ENCODE measurements around the gene RNF130.

RNF130 gene

DNA sequence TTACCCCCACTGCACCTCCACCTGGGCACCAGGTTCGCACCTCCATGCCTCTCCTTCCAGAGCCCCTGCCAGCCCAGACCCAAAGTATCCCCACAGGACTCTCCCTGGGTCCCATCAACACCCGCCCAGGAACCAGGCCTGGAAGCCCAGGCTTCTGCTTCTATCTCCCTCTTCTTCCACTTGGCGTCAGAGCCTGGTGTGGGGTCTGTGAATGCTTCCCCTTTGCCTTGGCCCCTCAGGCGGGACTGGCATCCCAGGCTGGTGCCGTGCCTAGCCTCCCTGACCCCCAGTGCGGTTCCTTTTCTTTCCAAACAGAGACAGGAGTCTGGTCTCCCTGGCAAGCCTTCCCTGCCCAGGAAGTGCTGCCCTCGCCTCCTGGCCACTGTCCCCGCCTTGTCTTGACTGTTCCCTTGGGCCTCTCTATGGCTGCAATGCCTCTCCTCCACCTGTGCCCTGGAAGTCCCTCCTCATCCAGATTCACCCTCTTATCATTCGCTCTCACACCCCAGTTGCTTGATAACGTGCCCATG is 156.1 kb downstream of the RNF130 start:
- no peak for DNase-seq (ENCODE audit: low read depth)

- no peak for DNase-seq (ENCODE audit: low read depth)
Measured at GRCh38 chr5:179914032-179914755, 157.4 kb downstream of the RNF130 start.

GRCh38 chr5:179913461-179913860 is 158.1 kb downstream of the RNF130 start:
- no peak for DNase-seq (ENCODE audit: low read depth)

DNA sequence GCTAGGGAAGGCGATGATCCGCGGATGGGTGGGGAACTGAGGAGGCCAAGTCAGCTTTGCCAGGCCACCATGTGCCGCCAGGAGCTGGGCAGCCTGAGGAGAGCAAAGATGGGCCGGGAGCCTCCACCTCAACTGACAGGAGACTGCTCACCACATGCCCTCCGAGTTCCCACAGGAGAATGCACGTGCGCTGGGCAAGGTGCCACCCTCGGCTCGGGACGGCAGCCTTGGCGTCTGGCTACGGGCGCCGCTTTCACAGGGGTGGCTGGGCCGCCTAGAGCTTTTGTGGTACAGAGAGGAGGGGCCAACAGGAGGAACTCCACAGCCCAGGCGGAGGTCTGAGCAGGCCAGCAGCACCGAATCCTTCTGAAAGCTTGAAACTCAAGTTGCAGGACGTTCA is 158.6 kb downstream of the RNF130 start:
- DNase-seq (ENCODE audit: low read depth), result no peak

DNA sequence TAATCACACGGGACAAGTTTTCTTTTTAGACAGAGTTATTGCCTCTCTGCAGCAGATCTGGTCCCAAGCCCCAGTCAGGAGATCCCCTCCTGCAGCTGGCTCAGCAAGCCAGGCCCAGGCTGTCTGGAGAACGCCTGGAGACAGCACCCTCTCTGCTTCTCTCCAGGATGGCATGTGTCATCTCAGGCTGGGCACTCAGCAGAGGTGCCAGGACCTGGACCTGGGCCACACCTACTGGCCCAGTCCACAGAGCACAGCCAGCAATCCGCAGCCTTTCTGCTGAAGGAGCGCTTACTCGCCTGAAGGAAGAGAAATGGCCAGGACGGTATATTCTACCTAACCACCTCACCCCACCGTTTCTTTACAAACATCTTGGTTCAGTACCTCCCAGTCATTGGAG is 159.2 kb downstream of the RNF130 start:
- DNase-seq (ENCODE audit: low read depth), result no peak

DNA sequence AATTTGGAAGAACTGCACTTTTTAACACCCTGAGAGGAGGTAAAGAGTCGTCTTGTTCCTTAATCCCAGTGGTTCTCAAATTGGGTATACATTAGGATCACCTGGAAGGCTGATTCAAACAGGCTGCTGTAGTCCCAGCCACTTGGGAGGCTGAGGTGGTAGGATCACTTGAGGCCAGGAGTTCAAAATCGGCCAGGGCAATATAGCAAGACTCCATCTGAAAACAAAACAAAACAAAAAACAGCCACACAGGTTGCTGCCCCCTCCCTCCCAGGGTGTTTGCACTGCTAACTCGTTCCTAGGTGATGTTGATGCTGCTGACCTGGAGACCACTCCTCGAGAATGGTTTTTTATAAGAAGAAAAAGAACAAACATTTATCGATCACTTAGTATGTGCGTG is 162.3 kb downstream of the RNF130 start:
- DNase-seq (ENCODE audit: low read depth), result no peak

DNA sequence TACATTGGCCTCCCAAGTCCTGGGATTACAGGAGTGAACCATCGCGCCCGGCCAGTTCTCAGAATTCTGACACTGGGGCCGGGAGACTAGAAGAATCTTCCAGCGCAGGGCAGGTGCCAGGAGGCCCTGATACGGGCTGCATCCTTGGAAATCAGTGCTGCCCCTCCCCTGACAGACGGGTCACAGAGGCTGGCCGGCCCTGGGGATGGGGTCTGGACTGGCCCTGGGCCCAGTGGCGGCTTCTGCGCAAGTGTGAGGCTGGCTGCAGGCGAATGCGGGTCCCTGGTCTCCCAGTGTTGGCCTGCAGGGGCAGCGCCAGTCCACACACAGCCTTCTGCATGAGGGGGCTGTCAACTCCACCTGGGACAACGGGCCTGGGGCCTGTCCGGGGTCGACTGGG is 163.0 kb downstream of the RNF130 start:
- DNase-seq (ENCODE audit: low read depth), result no peak

DNA sequence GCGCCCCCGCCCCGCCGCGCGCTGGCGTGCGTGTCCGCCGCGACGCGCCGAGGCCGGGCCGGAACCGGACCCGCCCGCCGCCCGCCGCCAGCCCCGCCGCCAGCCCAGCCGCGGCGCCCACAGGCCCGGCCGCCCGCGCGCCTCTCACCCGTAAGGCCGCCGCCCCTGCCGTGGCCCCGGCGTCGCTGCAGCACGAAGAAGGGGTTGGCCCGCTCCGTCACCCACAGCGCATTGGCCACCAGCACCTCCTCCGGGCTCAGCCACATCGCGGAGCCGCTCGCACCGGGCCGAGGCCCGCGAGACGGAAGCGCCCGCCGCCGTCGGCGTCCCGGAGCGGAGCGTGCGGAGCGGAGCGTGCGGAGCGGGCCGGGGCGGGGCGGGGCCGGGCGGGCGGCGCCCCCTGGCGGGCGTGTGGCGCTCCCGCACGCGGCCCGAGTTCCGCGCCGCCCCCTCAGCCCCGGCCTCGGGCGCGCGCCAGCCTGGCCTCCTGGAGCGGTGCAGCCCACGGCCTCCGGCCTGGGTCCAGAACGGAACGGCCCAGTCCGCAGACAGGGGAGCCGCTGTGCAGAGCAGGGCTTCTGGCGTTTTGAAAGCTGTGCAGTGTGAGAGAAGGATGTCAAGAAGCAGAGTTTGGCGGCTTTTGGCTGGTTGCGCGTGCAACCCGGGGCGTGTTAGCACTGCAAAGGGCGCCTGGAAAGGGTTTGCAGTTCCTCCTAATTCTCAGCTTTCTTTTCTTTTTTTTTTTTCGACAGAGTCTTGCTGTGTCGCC is 163.8 kb downstream of the RNF130 start, which contains the start of gene TBC1D9B:
Gene TBC1D9B, minus strand, starts transcription at position 342 of the 769 bp plus-strand sequence. Its CDS starts 76 bp downstream, at position 266.
- peak; percentile 65 for DNase-seq (ENCODE audit: low read depth)

DNA sequence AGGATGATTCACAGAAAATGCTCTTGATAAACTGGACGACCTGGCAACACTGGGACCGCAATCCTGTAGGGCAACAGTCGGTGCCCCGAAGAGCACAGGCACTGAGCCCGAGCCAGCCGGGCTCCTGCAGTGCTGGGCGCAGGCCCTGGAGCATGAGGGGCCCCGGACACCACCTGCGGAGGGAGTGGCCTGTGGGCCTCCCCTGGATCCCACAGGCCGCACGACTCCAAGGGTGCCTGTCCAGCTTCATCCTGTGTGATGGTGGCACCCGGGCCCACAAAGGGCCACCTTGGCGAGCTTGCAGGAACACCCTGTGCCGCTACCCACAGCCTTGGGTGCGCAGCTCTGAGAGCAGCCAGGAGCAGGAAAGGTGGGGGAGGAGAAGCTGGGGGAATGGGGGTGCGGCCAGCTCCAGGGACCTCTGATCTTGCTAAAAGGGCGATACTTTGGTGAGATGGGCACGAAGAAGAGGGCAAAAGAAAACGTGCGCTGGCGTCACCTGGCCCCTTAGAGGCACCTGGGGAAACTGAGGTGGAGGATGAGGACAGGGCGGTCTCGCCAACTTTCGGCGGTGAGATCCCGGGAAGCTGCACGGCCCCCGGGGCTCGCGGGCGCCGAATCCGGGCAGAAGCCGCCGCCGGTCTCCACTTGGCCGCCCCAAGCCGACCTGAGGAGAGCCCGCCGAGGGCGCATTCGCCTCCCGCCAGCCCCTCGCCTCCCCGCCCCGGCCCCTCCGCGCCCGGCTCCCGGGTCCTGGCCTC is 164.6 kb downstream of the RNF130 start:
- peak; percentile 19 for DNase-seq (ENCODE audit: low read depth)

GRCh38 chr5:179906294-179906794 is 165.2 kb downstream of the RNF130 start:
- DNase-seq (ENCODE audit: low read depth), result no peak

- no peak for DNase-seq (ENCODE audit: low read depth)
Measured at GRCh38 chr5:179905161-179905560, 166.4 kb downstream of the RNF130 start.
